Large intestine (tissue), 3 donors: Measurements from ENCODE around the gene DRICH1. TPM values are rescaled to one million over a fixed set of nuclear protein-coding genes. Genes with fewer than 3 reads are reported as not detected.
"Not testable (repeated sequence)": the region's sequence is repeated elsewhere in the genome, so short reads cannot be mapped to it uniquely, and the experiment has no call there.

Source experiments
- DNase-seq, 2 donors: peaks; one replicate each; pipeline versions ENCODE4 v3.0.0 to v3.0.0-alpha.2; 2013
- H3K27ac ChIP-seq: one replicate; pipeline ENCODE4 v1.5.1; 2013; ENCODE audit warnings: low read length
- H3K27me3 ChIP-seq: 2 replicates; pipeline ENCODE4 v1.6.1; 2013; ENCODE audit warnings: low read length; ENCODE audit not compliant: control insufficient read depth, insufficient read depth
- H3K36me3 ChIP-seq: 2 replicates; pipeline ENCODE4 v1.6.1; 2013; ENCODE audit warnings: low read length; ENCODE audit not compliant: control insufficient read depth, insufficient read depth
- H3K4me1 ChIP-seq: one replicate; pipeline ENCODE4 v1.6.1; 2013; ENCODE audit warnings: low read length; ENCODE audit not compliant: control insufficient read depth, insufficient read depth
- H3K4me3 ChIP-seq: one replicate; pipeline ENCODE4 v1.5.1; 2013; ENCODE audit warnings: low read length
- H3K9me3 ChIP-seq: one replicate; pipeline ENCODE4 v1.6.1; 2013; ENCODE audit warnings: mild to moderate bottlenecking, low read depth, low read length, moderate library complexity; ENCODE audit not compliant: control insufficient read depth
- WGBS: methylation state at CpG from one replicate; pipeline ENCODE4 v1.1.5; 2013; ENCODE audit warnings: low lambda C conversion rate; ENCODE audit not compliant: insufficient coverage; 5-methylcytosine and 5-hydroxymethylcytosine counted together
- polyA plus RNA-seq: library from polyadenylated mRNA; unstranded; fragments of 120-200 nt; gene quantifications from one replicate; pipeline ENCODE4 v1.2.1, GENCODE V29; 2013

The DRICH1 gene
- polyA plus RNA-seq, 1 donor = 1.3 TPM

DNA sequence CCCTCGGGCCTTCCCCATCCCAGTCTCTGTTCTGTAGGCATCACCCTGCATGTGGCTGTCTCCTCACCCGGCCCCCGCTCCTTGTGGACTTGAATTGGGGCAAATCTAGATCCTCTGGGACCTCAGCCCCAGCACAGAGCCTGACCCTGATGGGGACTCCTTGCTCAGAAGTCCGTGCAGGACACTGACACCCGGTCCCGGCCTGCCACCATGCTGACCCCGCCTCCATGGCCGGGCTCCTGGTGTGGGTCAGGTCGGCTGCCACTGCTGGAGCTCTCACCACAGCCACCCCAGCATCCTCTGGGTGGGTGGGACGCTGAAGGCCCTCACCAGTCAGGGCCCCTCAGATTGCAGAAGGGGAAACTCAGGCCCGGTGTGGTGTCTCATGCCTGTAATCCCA lies 53.8 kb downstream of the DRICH1 start:
- no peaks in the 10 kb centered on the region for H3K27me3 ChIP-seq
- DNase-seq = no peak
- no peaks in the 10 kb centered on the region for H3K9me3 ChIP-seq
- H3K27ac ChIP-seq = no peak overlapping the region
- no peak overlapping the region for H3K4me3 ChIP-seq
- no peaks in the 10 kb centered on the region for H3K4me1 ChIP-seq
- no CpG with 5 or more reads among the region's 11 CpGs for WGBS
- no peaks in the 10 kb centered on the region for H3K36me3 ChIP-seq

DNA sequence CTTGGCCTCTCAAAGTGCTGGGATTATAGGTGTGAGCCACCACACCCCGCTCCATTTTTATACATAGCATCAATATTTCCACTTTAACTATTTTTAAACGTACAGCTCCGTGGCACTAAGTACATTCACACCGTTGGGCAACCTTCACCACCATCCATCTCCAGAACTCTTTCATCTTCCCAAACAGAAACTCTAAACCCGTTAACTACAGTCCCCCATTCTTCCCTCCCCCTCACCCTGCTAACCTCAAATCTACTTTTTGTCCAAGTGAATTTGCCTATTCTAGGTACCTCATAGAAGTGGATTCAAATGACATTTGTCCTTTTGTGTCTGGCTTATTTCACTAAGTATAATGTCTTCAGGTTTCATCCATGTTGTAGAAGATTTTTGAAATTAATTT lies 55.4 kb downstream of the DRICH1 start:
- H3K36me3 ChIP-seq = no peaks in the 10 kb centered on the region
- H3K27ac ChIP-seq = no peak overlapping the region
- H3K9me3 ChIP-seq = no peaks in the 10 kb centered on the region
- no peaks in the 10 kb centered on the region for H3K4me1 ChIP-seq
- no peak for DNase-seq
- no peaks in the 10 kb centered on the region for H3K27me3 ChIP-seq
- no peak overlapping the region for H3K4me3 ChIP-seq
- WGBS = 81% methylated on average over 4 of the region's 5 CpGs

DNA sequence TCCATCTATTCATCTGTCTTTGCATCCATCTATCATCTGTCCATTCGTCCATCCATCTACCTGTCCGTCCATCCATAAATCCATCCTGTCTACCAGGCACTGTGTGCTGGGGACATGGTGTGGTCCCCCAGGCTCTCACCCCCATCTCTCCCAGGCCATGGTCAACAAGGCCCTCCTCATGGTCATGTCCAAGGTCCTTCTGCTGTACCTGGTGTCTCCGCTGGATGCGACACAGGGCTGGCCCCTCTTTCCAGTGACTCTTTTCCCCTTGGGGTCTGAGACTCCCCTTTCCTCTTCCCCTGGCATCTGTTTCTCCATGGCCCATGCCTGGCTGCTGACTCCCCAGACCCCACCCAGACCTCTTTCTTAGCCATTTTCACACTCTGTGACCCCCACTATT lies 56.5 kb downstream of the DRICH1 start:
- Histone ChIP-seq H3K4me1 (no peaks in the 10 kb centered on the region), H3K4me3 (no peak overlapping the region), H3K36me3 (no peaks in the 10 kb centered on the region), H3K27ac (no peak overlapping the region), H3K27me3 (no peaks in the 10 kb centered on the region), H3K9me3 (no peaks in the 10 kb centered on the region)
- no peak for DNase-seq
- WGBS = no CpG with 5 or more reads among the region's 4 CpGs

DNA sequence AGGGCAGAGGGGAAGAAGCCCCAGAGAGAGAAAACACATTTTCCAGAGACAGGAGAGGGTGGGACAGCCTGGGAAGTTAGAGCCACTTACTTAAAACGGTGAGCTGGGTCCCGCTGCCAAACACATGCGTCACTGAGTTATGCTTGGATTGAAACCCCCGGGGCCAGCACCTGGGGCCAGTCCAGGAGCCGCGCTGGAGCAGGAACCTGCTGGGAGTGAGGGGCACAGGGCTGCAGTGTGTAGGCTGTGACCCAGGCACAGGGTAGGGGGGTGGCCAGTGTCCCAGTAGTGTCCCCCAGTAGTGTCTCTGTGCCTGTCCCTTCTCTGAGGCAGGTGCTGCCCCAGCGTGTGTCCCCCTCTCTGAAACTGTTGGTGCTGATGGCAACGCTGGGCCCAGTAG lies 57.2 kb downstream of the DRICH1 start:
- Histone ChIP-seq H3K27me3 (no peaks in the 10 kb centered on the region), H3K27ac (no peak overlapping the region), H3K4me1 (no peaks in the 10 kb centered on the region), H3K36me3 (no peaks in the 10 kb centered on the region), H3K4me3 (no peak overlapping the region), H3K9me3 (no peaks in the 10 kb centered on the region)
- no peak for DNase-seq
- WGBS = no CpG with 5 or more reads among the region's 8 CpGs

DNA sequence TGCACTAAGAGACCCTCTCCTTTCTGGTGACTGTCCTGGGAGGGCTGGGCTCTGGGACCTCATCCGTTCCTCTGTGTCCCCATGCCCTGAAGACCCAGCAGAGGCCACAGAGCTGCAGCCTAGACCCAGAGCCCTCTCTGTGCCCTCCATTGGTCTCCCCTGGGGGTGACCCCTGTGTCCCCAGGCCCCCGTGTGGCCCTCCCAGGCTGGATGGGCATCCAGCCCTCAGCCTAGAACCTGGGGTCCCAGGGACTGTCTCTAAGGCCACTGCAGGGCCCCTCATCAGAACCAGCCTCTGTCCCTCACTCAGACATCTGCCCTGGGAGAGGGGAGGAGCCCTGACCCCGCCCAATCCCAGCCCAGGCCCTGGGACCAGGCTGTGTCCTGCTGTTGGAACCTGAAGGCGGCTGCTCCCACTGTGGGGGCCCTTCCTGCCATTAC lies 57.7 kb downstream of the DRICH1 start:
- WGBS = no CpG with 5 or more reads among the region's 4 CpGs
- no peak overlapping the region for H3K27ac ChIP-seq
- H3K4me1 ChIP-seq = no peaks in the 10 kb centered on the region
- no peaks in the 10 kb centered on the region for H3K9me3 ChIP-seq
- no peaks in the 10 kb centered on the region for H3K36me3 ChIP-seq
- H3K4me3 ChIP-seq = no peak overlapping the region
- no peaks in the 10 kb centered on the region for H3K27me3 ChIP-seq
- DNase-seq = no peak

DNA sequence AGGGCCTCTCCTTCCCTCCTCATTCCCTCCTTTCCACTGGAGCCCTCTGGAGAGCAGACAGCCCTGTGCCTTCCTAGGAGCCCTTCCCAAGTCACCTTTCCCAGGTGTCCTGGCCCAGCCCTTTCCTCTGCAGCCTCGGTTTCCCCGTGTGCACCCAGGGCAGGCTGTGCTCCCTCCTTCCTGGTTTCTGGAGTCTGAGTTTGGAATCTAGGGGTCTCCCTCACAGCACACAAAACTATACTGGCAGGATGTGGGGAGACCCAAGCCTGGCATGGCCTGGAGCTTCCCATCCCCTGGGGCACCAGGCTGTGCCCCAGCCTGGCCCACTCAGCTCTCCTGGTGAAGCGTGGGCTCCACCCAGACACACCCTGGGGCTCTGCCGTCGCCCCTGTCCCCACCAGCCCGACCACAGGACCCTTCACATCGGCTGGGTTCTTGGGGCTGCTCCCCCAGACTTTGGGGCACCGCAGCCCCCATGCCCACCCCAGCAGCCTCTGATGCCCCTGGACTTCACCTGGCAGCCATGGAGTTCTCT lies 58.4 kb downstream of the DRICH1 start:
- not testable (repeated sequence) for H3K27ac ChIP-seq, H3K27me3 ChIP-seq, H3K4me3 ChIP-seq, DNase-seq, H3K36me3 ChIP-seq, H3K9me3 ChIP-seq, H3K4me1 ChIP-seq
- WGBS = no CpG with 5 or more reads among the region's 8 CpGs

DNA sequence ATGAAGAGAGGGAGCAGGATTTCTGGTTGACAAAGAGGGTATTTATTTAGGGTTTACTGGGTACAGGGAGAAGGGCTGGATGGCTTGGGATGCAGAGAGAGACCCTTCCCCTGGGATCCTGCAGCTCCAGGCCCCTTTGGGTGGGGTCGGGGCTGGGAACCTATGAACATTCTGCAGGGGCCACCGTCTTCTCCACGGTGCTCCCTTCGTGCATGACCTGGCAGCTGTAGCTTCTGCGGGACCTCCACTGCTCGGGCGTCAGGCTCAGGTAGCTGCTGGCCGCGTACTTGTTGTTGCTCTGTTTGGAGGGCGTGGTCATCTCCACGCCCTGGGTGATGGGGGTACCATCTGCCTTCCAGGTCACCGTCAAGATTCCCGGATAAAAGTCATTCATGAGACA lies 59.0 kb downstream of the DRICH1 start:
- H3K9me3 ChIP-seq, H3K27ac ChIP-seq, H3K4me3 ChIP-seq, DNase-seq, H3K36me3 ChIP-seq, H3K4me1 ChIP-seq, H3K27me3 ChIP-seq: not testable (repeated sequence)
- no CpG with 5 or more reads among the region's 13 CpGs for WGBS

DNA sequence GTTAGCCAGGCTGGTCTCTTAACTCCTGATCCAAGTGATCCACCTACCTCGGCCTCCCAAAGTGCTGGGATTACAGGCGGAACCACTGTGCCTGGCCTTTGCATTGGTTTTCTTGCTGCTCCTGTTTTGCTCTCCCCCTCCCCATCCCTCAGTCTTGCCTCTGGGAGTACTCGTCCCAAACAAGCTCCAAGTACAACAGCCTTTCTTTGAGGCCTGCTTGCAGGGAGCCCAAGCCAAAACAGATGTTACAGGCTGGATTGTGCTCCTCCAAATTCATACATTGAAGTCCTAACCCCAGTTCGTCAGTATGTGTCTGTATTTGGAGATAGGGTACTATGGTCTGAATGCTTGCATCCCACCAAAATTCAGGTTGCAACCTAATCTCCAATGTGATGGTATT lies 60.6 kb downstream of the DRICH1 start:
- H3K9me3 ChIP-seq = no peaks in the 10 kb centered on the region
- DNase-seq = no peak
- no peak overlapping the region for H3K27ac ChIP-seq
- no peaks in the 10 kb centered on the region for H3K36me3 ChIP-seq
- no peaks in the 10 kb centered on the region for H3K4me1 ChIP-seq
- no peak overlapping the region for H3K4me3 ChIP-seq
- H3K27me3 ChIP-seq = peaks cover 3% of the 10 kb centered on the region
- no CpG with 5 or more reads among the region's 4 CpGs for WGBS

DNA sequence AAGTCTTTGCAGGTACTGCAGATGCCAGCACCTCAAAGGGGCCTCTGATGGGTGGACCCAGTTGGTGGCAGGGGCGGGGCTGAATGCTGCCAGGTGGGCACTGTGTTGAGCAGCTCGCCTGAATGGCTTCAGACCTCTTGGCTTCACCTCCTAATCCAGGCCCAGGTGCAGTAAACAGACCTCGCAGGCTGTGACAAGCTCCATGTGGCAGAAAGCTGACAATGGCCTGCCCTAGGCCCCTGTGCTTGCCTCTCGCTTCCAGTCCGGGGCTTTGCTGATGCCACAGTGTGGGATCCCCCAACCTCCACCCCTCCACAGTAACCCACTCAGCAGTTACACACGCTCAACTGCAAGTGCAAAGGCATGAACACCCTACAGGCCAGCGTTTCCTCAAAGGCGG lies 61.4 kb downstream of the DRICH1 start:
- no peak for DNase-seq
- Histone ChIP-seq H3K27ac (no peak overlapping the region), H3K27me3 (peaks cover 8% of the 10 kb centered on the region), H3K9me3 (no peaks in the 10 kb centered on the region), H3K36me3 (no peaks in the 10 kb centered on the region), H3K4me3 (no peak overlapping the region), H3K4me1 (peaks cover 1% of the 10 kb centered on the region)
- WGBS = no CpG with 5 or more reads among the region's 8 CpGs

DNA sequence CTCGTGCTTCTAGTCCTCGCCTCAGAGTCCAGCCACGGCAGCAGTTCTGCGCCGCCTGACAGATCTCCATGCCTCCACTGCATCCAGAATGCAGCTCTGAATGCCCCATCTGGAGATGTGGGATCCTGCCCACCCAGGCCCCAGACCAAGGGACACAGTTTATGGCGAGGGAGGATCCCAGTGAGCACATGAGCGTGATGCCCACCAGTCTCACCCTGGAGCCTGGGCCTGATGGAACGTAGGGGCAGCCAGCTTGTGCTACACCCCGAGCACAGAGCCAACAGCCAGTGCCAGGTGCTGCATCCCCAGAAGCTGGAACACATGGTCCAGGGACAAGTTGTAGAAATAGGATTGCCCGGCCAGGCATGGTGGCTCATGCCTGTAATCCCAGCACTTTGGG lies 62.4 kb downstream of the DRICH1 start:
- no CpG with 5 or more reads among the region's 10 CpGs for WGBS
- H3K27ac ChIP-seq = no peak overlapping the region
- peaks cover 13% of the 10 kb centered on the region for H3K27me3 ChIP-seq
- no peaks in the 10 kb centered on the region for H3K9me3 ChIP-seq
- no peak overlapping the region for H3K4me3 ChIP-seq
- H3K36me3 ChIP-seq = no peaks in the 10 kb centered on the region
- no peak for DNase-seq
- H3K4me1 ChIP-seq = peaks cover 6% of the 10 kb centered on the region

DNA sequence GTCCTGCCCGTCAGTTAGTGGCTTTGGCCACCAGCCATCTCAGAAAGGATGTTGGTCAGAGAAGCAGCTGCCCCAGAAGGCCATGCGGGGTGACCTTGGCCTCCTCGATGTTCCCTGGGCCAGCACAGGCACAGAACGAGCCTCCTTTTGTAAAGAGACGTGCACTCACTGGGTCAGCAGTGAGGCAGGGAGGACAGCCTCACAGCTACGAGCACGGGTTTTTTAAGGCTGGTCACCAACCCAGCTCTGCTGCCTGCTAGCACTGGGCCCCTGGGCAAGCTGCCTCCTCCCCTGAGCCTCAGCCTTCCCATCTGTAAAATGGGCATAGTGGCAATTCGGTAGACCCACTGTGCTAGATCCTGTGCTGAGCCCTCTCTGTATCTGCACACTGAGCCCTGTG lies 62.8 kb downstream of the DRICH1 start:
- no CpG with 5 or more reads among the region's 8 CpGs for WGBS
- Histone ChIP-seq H3K36me3 (no peaks in the 10 kb centered on the region), H3K27ac (no peak overlapping the region), H3K27me3 (peaks cover 13% of the 10 kb centered on the region), H3K4me3 (no peak overlapping the region), H3K4me1 (peaks cover 6% of the 10 kb centered on the region), H3K9me3 (no peaks in the 10 kb centered on the region)
- DNase-seq = no peak
